H9 (cell line): Measurements from ENCODE around the gene SLIT1. TPM values are rescaled to one million over a fixed set of nuclear protein-coding genes. Genes with fewer than 3 reads are reported as not detected.

ENCODE experiments used
- DNase-seq: peaks from one replicate; pipeline ENCODE4 v3.0.0-alpha.2; 2017
- H2AFZ ChIP-seq: one replicate; pipeline ENCODE4 v1.6.1; 2013; ENCODE audit warnings: mild to moderate bottlenecking, low read length, control low read depth, moderate library complexity
- H2AK5ac ChIP-seq: 2 replicates; pipeline ENCODE4 v1.6.1; 2013; ENCODE audit warnings: low read length, control low read depth, mixed read lengths; ENCODE audit not compliant: insufficient read length
- H2BK120ac ChIP-seq: one replicate; pipeline ENCODE4 v1.6.1; 2013; ENCODE audit warnings: low read depth, mild to moderate bottlenecking, low read length, control low read depth, inconsistent platforms; ENCODE audit not compliant: poor library complexity, severe bottlenecking
- H2BK12ac ChIP-seq: 2 replicates; pipeline ENCODE4 v1.6.1; 2013; ENCODE audit warnings: low read length, control low read depth, mixed read lengths, low read depth; ENCODE audit not compliant: insufficient read length
- H2BK15ac ChIP-seq: 2 replicates; pipeline ENCODE4 v1.6.1; 2013; ENCODE audit warnings: low read depth, low read length, control low read depth
- H2BK20ac ChIP-seq: one replicate; pipeline ENCODE4 v1.6.1; 2013; ENCODE audit warnings: low read depth, mild to moderate bottlenecking, low read length, control low read depth, inconsistent platforms; ENCODE audit not compliant: poor library complexity, severe bottlenecking
- H2BK5ac ChIP-seq: 2 replicates; pipeline ENCODE4 v1.6.1; 2013; ENCODE audit warnings: low read length, control low read depth, mixed read lengths; ENCODE audit not compliant: insufficient read length
- H3K14ac ChIP-seq: 2 replicates; pipeline ENCODE4 v1.6.1; 2013; ENCODE audit warnings: low read length, control low read depth; ENCODE audit not compliant: insufficient read depth
- H3K18ac ChIP-seq: 2 replicates; pipeline ENCODE4 v1.6.1; 2013; ENCODE audit warnings: low read depth, mild to moderate bottlenecking, mixed read lengths, low read length, control low read depth; ENCODE audit not compliant: insufficient read length
- H3K23ac ChIP-seq: 2 replicates; pipeline ENCODE4 v1.6.1; 2013; ENCODE audit warnings: low read length, control low read depth, mixed read lengths, low read depth; ENCODE audit not compliant: insufficient read length
- H3K23me2 ChIP-seq: 2 replicates; pipeline ENCODE4 v1.6.1; 2013; ENCODE audit warnings: low read depth, mild to moderate bottlenecking, mixed read lengths, low read length, control low read depth; ENCODE audit not compliant: insufficient read length, poor library complexity, severe bottlenecking
- H3K27ac ChIP-seq: 2 replicates; pipeline ENCODE4 v1.5.1; 2013; ENCODE audit warnings: low read length, control low read depth, mixed read lengths, low read depth; ENCODE audit not compliant: insufficient read length
- H3K27me3 ChIP-seq: 2 replicates; pipeline ENCODE4 v1.6.1; 2013; ENCODE audit warnings: low read length, control low read depth, inconsistent platforms; ENCODE audit not compliant: insufficient read depth
- H3K4ac ChIP-seq: 2 replicates; pipeline ENCODE4 v1.6.1; 2013; ENCODE audit warnings: low read depth, mild to moderate bottlenecking, control low read depth, inconsistent platforms, low read length, moderate library complexity
- H3K4me1 ChIP-seq: 2 replicates; pipeline ENCODE4 v1.6.1; 2013; ENCODE audit warnings: low read length, control low read depth, inconsistent platforms; ENCODE audit not compliant: insufficient read depth
- H3K4me2 ChIP-seq: 2 replicates; pipeline ENCODE4 v1.6.1; 2013; ENCODE audit warnings: low read length, control low read depth, mixed read lengths; ENCODE audit not compliant: insufficient read length, insufficient read depth
- H3K56ac ChIP-seq: 2 replicates; pipeline ENCODE4 v1.6.1; 2013; ENCODE audit warnings: low read depth, mild to moderate bottlenecking, mixed read lengths, low read length, control low read depth; ENCODE audit not compliant: insufficient read length
- H3K79me1 ChIP-seq: 2 replicates; pipeline ENCODE4 v1.6.1; 2013; ENCODE audit warnings: low read depth, mild to moderate bottlenecking, moderate library complexity, low read length, control low read depth, inconsistent platforms; ENCODE audit not compliant: insufficient read depth, poor library complexity, severe bottlenecking
- H3K79me2 ChIP-seq: 2 replicates; pipeline ENCODE4 v1.6.1; 2013; ENCODE audit warnings: low read length, control low read depth, inconsistent platforms; ENCODE audit not compliant: insufficient read depth
- H3K9ac ChIP-seq: 2 replicates; pipeline ENCODE4 v1.6.1; 2013; ENCODE audit warnings: low read length, control low read depth, mixed read lengths; ENCODE audit not compliant: insufficient read length; ENCODE audit errors: extremely low read depth
- H3K9me3 ChIP-seq: one replicate; pipeline ENCODE4 v1.6.1; 2013; ENCODE audit warnings: low read depth, low read length, inconsistent platforms; ENCODE audit not compliant: control insufficient read depth
- H3T11ph ChIP-seq: one replicate; pipeline ENCODE4 v1.6.1; 2013; ENCODE audit warnings: mild to moderate bottlenecking, low read length, control low read depth, inconsistent platforms
- H4K20me1 ChIP-seq: one replicate; pipeline ENCODE4 v1.6.1; 2013; ENCODE audit not compliant: control insufficient read depth, insufficient read length, insufficient read depth
- H4K5ac ChIP-seq: 2 replicates; pipeline ENCODE4 v1.6.1; 2013; ENCODE audit warnings: low read depth, mild to moderate bottlenecking, mixed read lengths, low read length, control low read depth; ENCODE audit not compliant: insufficient read length
- H4K8ac ChIP-seq: replicated peaks from 2 replicates; pipeline ENCODE4 v1.6.1; 2013; ENCODE audit warnings: low read length, control low read depth, mixed read lengths, low read depth; ENCODE audit not compliant: insufficient read length
- H4K91ac ChIP-seq: 2 replicates; pipeline ENCODE4 v1.6.1; 2013; ENCODE audit warnings: low read depth, mild to moderate bottlenecking, moderate library complexity, mixed read lengths, low read length, control low read depth; ENCODE audit not compliant: insufficient read length
- H3K27ac Mint-ChIP-seq, 3 experiments: 2 replicates in 2 of 3; 3 replicates in 1 of 3; pipeline ENCODE4 v1.8.0; 2020 to 2021; ENCODE audit warnings: mixed read lengths in 3 of 3, mild to moderate bottlenecking in 1 of 3, moderate library complexity in 1 of 3
- H3K27me3 Mint-ChIP-seq: 2 replicates; pipeline ENCODE4 v1.8.0; 2021; ENCODE audit warnings: low read depth, mild to moderate bottlenecking, moderate library complexity, mixed read lengths
- H3K36me3 Mint-ChIP-seq, 3 experiments: 2 replicates in 2 of 3; 3 replicates in 1 of 3; pipeline ENCODE4 v1.8.0; 2020 to 2021; ENCODE audit warnings: low read depth in 3 of 3, mixed read lengths in 3 of 3; ENCODE audit not compliant: insufficient read depth in 1 of 3
- H3K4me1 Mint-ChIP-seq, 2 experiments: 2 replicates each; pipeline ENCODE4 v1.8.0; 2020; ENCODE audit warnings: mixed read lengths in 2 of 2
- H3K4me3 Mint-ChIP-seq, 2 experiments: 2 replicates in 1 of 2; 3 replicates in 1 of 2; pipeline ENCODE4 v1.8.0; 2020 to 2021; ENCODE audit warnings: mild to moderate bottlenecking in 2 of 2, mixed read lengths in 2 of 2, moderate library complexity in 1 of 2
- H3K9me3 Mint-ChIP-seq, 2 experiments: 2 replicates in 1 of 2; 3 replicates in 1 of 2; pipeline ENCODE4 v1.8.0; 2020; ENCODE audit warnings: mild to moderate bottlenecking in 2 of 2, mixed read lengths in 2 of 2, moderate library complexity in 1 of 2
- WGBS: extraction: QIAGEN DNeasy Blood & Tissue Kit; methylation state at CpG from one replicate; pipeline ENCODE4 v1.1.7; 2013; ENCODE audit warnings: missing lambda C conversion rate, low lambda C conversion rate, mixed read lengths; ENCODE audit not compliant: insufficient read length; ENCODE audit errors: extremely low coverage; 5-methylcytosine and 5-hydroxymethylcytosine counted together
- total RNA-seq: library from RNA; stranded (reverse); gene quantifications from 2 replicates; pipeline ENCODE4 v1.2.1, GENCODE V29; 2021
- TF ChIP-seq, protein P1 (sequence below): fragments of 200-600 bp; sonication (generic); conservative IDR thresholded peaks from 3 replicates; pipeline ENCODE4 v1.8.0; 2021; ENCODE audit warnings: antibody characterized with exemption, mild to moderate bottlenecking

Gene SLIT1
- total RNA-seq, 1 experiment from 2014 or later, result 0.57 TPM

DNA sequence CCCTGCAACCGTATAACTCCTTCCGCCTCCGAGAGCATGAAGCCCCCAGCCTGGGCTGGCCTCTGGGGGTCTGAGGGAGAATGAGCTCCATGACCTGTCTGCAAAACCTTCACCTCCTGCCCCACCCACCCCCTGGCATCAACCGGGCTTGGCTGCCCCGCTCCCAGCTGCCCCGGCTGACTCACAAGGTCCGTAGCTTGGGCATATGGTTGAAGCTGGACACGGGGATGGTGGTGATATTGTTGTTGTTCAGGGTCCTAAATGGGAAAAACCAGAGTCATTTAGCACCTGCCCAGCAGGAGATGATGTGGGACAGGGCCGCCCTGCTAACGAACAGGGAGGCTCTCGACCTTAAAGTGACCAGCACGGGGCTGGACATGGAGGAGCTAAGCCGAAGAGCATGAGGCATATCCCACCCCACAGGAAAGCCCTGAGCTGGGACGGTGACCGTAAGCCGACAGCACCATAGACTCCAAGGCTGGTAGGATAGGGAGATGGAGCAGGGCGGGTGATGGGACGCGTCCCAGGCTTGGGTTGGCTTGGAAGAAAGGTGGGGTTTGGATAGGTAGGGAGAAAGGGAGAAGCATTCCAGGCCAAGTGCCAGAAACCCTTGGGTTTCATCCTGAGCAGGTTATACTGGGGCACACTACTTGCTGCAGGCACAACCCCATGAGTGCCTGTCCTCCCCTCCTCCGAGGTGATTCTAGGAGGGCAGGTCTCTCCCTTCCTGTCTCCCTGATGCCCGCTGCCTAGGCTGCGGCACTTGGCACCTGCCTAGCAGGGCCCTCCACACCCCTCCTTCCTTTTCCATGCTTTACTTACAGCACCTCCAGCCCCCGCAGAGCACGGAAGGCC lies 121.5 kb downstream of the SLIT1 start:
- peaks cover 2% of the 10 kb centered on the region for H4K20me1 ChIP-seq
- no peak overlapping the region for H4K5ac ChIP-seq
- no peak overlapping the region for H3K23ac ChIP-seq
- Mint-ChIP-seq H3K4me3 (no peak overlapping the region; a peak in 1 of 5 replicates), H3K27me3 (peaks cover 2% of the 10 kb centered on the region), H3K27ac (no peak overlapping the region), H3K9me3 (no peaks in the 10 kb centered on the region), H3K36me3 (peaks cover 0 to under 1% (median 0%) of the 10 kb centered on the region in 3 experiments; a peak in 1 of 7 replicates), H3K4me1 (peaks cover 23 to 37% of the 10 kb centered on the region in 2 experiments)
- no peak overlapping the region for H3K18ac ChIP-seq
- no peak overlapping the region for H3T11ph ChIP-seq
- no peak overlapping the region for H2BK120ac ChIP-seq
- H2BK5ac ChIP-seq, result no peak overlapping the region
- no peaks in the 10 kb centered on the region for H3K79me2 ChIP-seq
- H3K4me2 ChIP-seq, result no peak overlapping the region
- H2BK20ac ChIP-seq, result no peak overlapping the region
- no peak overlapping the region for H2AK5ac ChIP-seq
- H3K56ac ChIP-seq, result no peak overlapping the region
- no peaks in the 10 kb centered on the region for H3K4me1 ChIP-seq
- no peak overlapping the region for H2BK12ac ChIP-seq
- H3K27me3 ChIP-seq, result no peaks in the 10 kb centered on the region
- no CpG with 5 or more reads among the region's 24 CpGs for WGBS
- no peak overlapping the region for H4K8ac ChIP-seq
- H3K79me1 ChIP-seq, result no peaks in the 10 kb centered on the region
- no peaks in the 10 kb centered on the region for H3K23me2 ChIP-seq
- H3K4ac ChIP-seq, result no peak overlapping the region
- H2BK15ac ChIP-seq, result no peak overlapping the region
- TF ChIP-seq, protein P1, sequence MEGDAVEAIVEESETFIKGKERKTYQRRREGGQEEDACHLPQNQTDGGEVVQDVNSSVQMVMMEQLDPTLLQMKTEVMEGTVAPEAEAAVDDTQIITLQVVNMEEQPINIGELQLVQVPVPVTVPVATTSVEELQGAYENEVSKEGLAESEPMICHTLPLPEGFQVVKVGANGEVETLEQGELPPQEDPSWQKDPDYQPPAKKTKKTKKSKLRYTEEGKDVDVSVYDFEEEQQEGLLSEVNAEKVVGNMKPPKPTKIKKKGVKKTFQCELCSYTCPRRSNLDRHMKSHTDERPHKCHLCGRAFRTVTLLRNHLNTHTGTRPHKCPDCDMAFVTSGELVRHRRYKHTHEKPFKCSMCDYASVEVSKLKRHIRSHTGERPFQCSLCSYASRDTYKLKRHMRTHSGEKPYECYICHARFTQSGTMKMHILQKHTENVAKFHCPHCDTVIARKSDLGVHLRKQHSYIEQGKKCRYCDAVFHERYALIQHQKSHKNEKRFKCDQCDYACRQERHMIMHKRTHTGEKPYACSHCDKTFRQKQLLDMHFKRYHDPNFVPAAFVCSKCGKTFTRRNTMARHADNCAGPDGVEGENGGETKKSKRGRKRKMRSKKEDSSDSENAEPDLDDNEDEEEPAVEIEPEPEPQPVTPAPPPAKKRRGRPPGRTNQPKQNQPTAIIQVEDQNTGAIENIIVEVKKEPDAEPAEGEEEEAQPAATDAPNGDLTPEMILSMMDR, result no peak
- no peak for DNase-seq
- H2AFZ ChIP-seq, result no peak overlapping the region
- H3K9me3 ChIP-seq, result no peaks in the 10 kb centered on the region
- no peak overlapping the region for H3K9ac ChIP-seq
- no peak overlapping the region for H3K14ac ChIP-seq
- H4K91ac ChIP-seq, result no peak overlapping the region
- no peak overlapping the region for H3K27ac ChIP-seq
